ENCODE data around the gene KIAA1549.
A peak's percentile ranks its signal among the peaks of the same experiment; 100 is the strongest.

KIAA1549 gene

GRCh38 chr7:138902161-138902560 lies 79.0 kb downstream of the KIAA1549 start:
- no peak for DNase-seq

DNA sequence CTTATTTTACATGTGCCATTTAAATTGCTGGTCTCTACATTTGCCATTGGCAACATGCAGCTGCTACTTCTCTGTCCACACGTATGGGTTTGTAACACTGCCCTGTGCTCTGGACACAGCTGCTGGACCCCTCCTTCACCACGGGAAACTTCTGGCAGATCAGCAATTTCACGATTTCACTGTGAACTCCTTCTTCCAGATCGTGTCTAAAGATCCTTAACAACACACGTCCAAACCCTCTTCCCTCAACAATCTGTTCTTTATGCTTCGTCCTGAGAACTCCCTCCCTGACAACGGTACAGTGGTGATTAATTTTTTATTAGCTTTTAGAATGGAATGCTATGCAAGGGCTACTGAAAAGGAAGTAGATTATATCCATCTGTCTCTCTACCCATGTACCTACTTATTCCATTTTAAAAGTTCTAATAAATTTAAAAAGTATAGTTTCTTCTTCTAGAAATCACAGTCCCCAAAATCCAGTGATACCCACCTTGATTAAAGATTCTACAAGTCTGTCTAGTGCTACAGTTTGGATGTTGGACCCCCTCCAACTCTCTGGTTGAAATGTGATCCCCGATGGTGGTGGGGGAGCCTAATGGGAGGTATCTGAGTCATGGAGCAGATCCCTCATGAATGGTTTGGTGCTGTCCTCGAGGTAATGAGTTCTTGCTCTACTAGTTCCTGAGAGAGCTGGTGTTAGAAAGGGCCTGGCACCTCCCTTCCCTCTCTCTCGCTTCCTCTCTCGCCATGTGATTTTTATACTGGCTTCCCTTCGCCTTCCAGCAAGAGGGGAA lies 81.0 kb downstream of the KIAA1549 start:
- DNase-seq: no peak

DNA sequence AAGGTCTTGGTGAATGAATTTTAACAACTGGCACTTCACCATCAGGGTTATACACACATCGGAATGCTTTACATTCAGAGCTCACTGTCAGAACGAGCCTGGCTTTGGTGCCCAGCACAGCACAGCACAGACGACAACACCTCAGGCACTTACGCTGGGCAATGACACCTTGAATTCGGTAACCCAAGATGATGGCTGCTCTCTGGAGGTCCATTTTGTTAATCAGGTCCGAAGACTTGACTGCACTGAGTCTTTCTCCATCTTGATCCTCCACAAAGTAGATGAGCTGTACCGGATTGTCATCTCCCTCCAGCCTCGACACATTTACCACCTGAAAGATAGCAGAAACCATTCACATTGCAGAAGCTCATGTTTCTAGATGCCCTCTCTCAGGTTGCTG lies 82.4 kb downstream of the KIAA1549 start:
- DNase-seq: no peak

GRCh38 chr7:138898255-138898654 lies 82.9 kb downstream of the KIAA1549 start:
- peak; percentile 19 for DNase-seq

GRCh38 chr7:138895679-138896078 lies 85.5 kb downstream of the KIAA1549 start:
- no peak for DNase-seq

- no peak for DNase-seq
Measured at GRCh38 chr7:138893258-138893657, 87.9 kb downstream of the KIAA1549 start.

DNA sequence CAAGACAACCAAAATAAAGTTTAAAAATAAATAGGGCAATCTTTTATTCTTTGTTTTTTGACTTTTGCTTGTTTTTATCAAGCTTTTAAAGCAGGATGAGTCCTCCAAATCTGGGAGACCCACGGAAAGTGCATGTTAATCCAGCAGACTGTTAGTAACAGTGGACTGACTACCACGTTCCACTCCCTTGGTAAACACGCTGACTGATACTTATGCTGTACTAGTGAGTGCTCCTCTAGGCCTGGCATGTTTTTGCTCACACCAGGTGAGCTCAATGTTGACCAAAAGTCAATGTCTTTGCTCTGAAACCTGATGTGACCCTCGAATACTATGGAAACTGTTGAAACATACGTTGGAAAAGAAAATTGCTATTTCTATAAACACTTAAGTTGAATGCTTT lies 88.4 kb downstream of the KIAA1549 start:
- DNase-seq: no peak

DNA sequence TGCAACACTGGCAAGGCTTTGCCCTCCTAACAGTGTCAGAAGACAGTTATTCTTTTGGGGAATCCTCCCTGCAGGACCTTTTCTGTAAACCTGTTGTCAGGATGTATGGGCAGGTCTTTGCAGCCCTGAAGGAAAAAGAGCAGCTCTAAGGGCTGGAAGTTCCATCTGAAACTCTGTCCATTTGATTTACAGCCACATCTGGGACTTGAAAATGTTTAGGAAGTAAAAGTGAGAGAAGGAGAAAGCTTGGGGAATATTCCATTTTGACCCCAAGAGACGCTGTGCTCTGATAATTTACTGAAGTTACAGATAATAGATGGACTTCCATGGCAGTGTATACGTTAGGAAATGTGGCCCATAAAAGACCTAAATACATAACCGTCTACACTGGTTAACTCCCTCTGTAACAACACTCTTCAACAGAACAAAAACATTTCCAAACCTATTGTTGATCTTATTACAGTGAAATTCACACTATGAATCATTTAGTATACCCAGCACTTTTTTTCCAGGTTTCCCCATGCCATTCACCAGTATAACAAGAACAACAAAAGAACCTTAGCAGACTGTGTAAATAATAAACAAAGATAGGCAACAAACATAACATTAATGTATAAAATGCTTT lies 89.1 kb downstream of the KIAA1549 start:
- no peak for DNase-seq

DNA sequence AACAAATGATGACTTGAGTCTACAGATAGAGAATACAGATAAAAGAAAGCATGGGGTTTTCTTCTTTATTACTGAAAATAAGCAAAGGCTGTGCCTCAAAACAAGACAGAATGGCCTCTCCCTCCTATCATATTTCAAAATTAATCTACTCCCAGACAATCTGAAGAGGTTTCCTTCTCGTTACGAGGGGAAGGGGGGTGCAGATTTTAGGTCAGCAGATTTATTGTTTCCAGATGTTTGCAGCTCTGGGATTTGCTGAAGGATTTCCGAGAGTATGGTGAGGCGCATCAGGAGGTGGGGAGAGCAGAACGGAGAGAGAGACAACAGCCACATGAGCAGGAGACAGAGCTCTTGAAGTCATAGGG lies 89.8 kb downstream of the KIAA1549 start:
- no peak for DNase-seq

GRCh38 chr7:138890499-138891445 lies 90.4 kb downstream of the KIAA1549 start:
- DNase-seq: no peak

DNA sequence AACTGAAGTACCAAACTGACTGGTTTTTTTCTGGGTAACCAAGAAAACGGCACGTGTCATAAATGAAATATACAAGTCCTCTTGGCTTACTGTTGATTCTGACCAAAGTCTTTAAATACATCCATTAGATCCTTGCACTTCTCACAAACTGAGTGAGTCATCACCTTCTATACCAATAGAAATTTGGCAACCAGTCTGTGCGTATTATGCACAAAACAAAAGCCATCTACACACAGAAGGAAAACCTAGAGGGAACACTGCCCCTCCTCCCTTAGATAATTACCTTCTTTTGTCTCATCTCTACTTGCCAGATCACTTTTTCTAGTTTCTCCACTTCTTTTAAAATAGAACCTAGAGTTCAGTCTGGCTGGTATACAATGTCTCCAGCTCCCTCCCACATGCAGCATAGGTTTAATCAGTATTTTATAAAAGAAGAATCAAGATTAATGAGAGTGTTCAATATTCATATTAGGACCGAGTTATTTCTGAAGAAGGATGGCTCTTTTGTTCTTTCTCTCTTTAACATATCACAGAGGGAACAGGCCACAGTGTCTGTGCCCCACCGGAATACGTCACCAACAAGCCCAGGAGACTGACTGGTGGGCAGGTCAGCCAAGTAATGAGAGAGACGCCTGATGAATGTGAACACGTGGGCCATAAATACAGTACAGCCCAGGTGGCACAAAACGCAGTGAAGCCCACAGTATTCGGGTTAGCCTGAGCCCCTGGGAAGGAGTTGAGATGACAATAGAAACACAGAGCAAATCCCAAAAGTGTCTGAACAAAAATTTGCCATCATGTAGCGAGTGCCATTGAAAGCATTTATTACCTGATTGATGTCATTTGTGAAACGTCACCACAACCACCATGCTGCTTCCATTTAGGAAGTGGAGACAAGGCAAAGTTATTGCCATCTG lies 91.3 kb downstream of the KIAA1549 start:
- DNase-seq: no peak

DNA sequence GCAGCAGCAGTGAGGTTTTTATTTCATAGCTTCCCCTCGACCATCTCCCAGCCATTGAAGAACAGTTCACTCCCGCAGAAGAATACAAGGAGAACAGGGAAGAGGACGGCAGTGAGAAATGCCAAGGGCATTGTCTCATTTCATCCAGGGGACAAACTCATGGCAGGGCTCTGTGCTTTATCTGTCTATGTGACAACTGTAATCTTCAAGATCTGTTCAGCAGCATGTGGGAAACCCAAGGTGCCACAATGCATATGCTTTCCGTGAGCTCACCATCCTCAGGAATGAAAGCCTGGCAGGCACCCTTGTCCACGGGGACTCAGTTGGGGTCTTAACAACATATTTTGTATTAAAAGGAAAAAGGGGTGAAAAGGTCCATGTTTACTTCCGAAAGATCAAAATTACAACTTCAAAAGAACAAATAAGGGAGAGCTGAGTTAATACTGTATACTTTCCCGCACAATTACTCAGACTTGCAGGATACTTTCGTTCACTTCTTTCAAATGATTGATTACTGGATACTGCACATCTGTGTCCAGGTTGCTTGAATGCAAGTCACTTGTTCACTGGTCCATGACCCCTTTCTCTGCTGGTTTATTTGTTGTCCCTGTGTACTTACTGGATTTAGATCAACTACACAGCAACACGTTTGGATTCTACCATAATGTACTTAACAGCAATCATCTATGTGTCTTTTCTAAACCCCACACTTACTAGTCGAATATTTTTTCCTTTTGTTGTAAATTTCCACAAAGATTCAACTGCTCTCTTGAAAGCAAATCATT lies 93.1 kb downstream of the KIAA1549 start:
- no peak for DNase-seq

GRCh38 chr7:138887085-138887710 lies 94.0 kb downstream of the KIAA1549 start:
- DNase-seq: no peak

- peak; percentile 64 for DNase-seq
Measured at GRCh38 chr7:138886501-138886917, 94.7 kb downstream of the KIAA1549 start.

DNA sequence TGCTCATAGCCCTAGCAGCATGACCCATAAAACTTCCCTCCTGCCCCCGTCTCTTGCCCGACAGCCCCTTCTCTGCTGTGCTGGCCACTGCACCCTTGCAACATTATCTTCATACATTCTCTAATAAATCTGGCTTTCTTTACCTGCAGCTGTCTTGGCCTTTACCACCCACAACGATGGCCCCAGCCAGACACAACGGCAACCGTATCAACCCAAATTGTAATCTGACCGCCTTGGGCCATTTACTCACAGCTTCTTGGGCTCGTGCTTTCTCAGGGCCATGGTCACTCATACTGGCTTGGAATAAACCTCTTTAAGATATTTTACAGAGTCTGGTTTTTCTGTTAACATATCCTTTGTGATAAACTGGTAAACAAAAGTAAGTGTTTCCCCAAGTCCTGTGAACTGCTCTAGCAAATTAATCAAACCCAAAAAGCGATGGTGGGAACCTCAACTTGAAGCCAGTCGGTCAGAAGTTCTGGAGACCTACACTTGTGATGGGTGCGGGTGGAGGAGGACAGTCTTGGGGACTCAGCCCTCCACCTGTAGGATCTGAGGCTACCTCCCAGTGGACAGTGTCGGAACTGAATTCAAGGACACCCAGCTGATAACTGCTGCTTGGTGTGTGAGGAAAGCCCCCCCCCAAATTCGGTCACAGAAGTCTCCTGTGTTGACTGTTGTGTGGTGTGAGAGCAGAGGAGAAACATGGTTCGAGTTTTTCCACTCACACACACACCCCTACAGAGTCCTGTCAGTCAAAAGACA lies 95.6 kb downstream of the KIAA1549 start:
- DNase-seq: no peak

DNA sequence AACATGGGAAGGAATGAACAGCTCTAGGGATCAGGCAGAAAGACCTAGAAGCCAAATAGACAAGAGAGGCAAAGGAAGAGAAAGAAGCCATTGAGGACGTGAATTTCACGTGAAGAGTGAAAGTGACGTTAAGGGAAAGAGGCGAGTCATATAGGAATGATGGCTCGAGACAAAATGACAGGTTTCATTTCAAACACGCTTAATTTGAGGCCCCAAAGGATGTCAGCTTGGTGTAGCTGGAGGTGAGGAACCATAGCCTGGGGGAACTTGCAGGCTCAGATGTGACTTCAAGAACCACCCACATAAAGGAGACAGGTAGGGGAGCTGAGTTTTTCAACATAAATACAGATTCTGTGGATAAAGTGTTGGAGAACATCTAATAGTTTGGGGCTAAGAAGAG lies 98.9 kb downstream of the KIAA1549 start:
- peak; percentile 22 for DNase-seq

- no peak for DNase-seq
Measured at GRCh38 chr7:138881579-138882188, 99.5 kb downstream of the KIAA1549 start.

- DNase-seq: no peak
Measured at GRCh38 chr7:138880881-138881578, 100.2 kb downstream of the KIAA1549 start.

- DNase-seq: no peak
Measured at GRCh38 chr7:138879356-138879755, 101.8 kb downstream of the KIAA1549 start.

All from stimulated activated CD4-positive, alpha-beta T cell treated with anti-CD3 and anti-CD28 coated beads, Interleukin-4, amount 100 ng/mL, for 24 hours (primary cell).